Stimulated activated CD8-positive, alpha-beta memory T cell treated with anti-CD3 and anti-CD28 coated beads, Interleukin-15, amount 100 ng/mL, for 4 hours (primary cell): ENCODE data around the gene ATP8B1.

ENCODE experiments used
- DNase-seq, 2 donors: peaks; one replicate each; pipeline ENCODE4 v3.0.0-alpha.2; 2020; ENCODE audit warnings: low read depth in 2 of 2

The ATP8B1 gene

GRCh38 chr18:57621246-57621604, 181.9 kb downstream of the ATP8B1 start:
- peak in 1 of 2 donors; percentile 10 for DNase-seq

GRCh38 chr18:57619876-57620275, 183.2 kb downstream of the ATP8B1 start:
- no peak for DNase-seq

- no peak for DNase-seq
These were observed 184.2 kb downstream of the ATP8B1 start for GRCh38 chr18:57618910-57619309.

- DNase-seq, result no peak
These were observed 199.2 kb downstream of the ATP8B1 start for GRCh38 chr18:57603871-57604270.
